ENCODE results near the gene IDI1.

GRCh38 chr10:1061930-1062774, 13.2 kb upstream of the IDI1 start:
- no peak for TF ChIP-seq POLR2A (IDR thresholded peaks at IDR 0.05)
- TF ChIP-seq CTCF (IDR thresholded peaks at IDR 0.05) = no peak

Measured in lower leg skin (tissue), 3 donors.